Neural cell (in vitro differentiated cells): Measurements from ENCODE around the gene NOC4L.

Experiments used
- CTCF ChIP-seq: fragments of 450-650 bp; IDR thresholded peaks from 2 replicates; pipeline ENCODE4 v1.5.1; 2014; ENCODE audit warnings: antibody characterized with exemption, mild to moderate bottlenecking, moderate library complexity; ENCODE audit not compliant: poor library complexity, severe bottlenecking
- POLR2AphosphoS5 ChIP-seq: IDR thresholded peaks from 2 replicates; pipeline ENCODE4 v1.6.1; 2012
- REST ChIP-seq: IDR thresholded peaks from 2 replicates; pipeline ENCODE4 v1.6.1; 2012; ENCODE audit warnings: borderline replicate concordance

- TF ChIP-seq REST (no peak), CTCF (no peak), POLR2AphosphoS5 (no peak)
Observed at GRCh38 chr12:132133952-132134652, 10.2 kb upstream of the NOC4L start.
